KBM-7 (cell line): ENCODE results near the gene YIPF5.

Source experiments
- DNase-seq: peaks from one replicate; pipeline ENCODE4 v3.0.0-alpha.2; 2015
- in situ Hi-C: fragments of 300-500 bp; cut with MboI; formaldehyde crosslinking; loops from 2 replicates; pipeline ENCODE4 v1.14.3; 2020; ENCODE audit warnings: low sequenced_read_pairs, low pct_unique_long_range_greater_than_20kb, mixed read lengths

YIPF5 gene

DNA sequence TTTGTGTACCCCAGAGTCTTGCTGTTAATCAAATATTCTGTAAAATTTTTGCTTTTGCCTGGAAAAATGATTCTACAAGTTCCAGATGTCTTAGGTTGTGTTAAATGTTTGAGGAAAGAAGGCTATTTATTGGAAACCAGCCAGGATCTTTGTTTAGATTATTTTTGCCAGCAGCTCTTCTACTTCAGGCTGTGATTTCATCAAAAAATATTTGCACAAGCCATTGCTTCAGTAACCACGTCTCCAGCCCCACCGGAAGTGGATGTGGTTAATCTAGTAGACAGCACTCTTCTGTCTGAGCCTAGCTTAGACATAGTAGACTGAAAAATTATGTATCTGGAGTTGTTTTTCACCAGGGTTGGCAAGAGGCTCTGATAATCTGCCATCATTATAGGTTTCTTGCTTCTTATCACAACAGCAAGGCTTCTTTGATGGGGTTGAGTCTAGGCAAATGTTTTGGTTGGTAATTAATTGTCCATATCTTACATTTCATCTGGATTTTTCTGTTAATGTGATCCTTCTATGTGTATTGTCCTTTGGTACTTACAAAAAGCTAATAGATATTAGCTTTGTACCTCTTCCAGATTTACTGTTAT is 17.3 kb upstream of the YIPF5 start:
- in situ Hi-C loops: no loop called here
- DNase-seq: peak; percentile 53

DNA sequence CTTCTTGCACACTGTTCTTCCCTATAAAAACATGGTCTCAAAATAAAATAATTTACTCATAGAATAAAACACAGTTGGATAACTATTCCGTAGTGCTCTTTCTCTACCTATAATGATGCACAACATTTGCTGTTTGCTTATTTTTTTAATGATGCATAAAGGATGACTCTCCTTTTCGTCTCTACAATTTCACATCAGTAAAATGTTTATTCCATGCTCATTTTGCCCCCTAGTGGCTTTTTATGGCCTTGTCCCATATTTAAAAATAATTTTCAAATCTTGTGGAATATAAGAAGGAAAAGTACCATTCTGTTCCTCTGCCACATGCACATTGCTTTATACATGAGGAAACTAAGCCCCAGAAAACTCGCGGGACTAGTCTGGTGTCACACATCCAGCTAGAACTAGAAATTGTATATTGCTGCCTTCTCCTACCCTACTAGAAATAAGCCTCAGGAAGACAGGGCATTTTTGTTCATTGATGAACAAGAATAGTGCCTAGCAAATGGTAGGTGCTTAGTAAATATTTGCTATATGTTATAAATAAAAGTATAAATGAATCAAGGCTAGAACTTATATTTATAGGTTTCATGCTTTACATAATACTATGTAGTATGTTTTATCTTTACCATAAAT is 12.9 kb upstream of the YIPF5 start:
- DNase-seq: peak; percentile 39
- in situ Hi-C loops: no loop called here

DNA sequence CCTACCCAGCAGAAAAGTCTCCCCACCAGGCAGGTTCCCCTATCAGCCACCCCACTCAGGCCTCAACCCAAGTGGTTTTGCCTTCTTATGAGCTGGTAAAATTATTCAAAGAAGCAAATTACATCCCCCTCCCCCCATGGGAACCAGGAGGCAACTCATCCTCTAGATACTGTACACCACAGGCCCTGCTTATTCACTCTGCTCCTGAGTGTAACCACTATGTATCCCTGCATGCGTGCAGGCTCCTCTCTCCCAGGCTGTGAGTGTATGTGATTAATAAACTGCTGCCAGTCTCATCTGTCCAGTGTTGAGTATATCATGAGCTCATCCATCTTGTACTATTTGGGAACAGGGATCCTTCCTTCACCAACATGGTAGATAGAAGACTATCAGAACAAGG is 8.8 kb upstream of the YIPF5 start:
- in situ Hi-C loops: no loop called here
- no peak for DNase-seq

DNA sequence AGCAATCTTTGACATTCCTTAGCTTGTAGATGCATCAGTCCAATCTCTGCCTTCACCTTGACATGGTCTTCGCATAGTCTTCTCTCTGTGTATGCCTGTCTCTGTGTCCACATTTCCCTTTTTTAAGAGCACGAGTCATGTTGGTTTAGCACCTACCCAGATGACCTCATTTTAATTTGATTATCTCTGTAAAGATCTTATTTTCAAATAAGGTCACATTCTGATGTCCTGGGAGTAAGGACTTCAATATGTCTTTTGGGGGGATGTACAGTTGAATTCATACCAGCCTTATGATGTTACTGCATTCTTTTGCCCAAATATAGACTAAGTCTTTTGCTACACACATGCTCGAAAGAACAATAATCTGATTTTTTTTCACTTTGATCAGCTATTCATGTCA is 7.1 kb upstream of the YIPF5 start:
- in situ Hi-C loops: no loop called here
- DNase-seq: no peak

DNA sequence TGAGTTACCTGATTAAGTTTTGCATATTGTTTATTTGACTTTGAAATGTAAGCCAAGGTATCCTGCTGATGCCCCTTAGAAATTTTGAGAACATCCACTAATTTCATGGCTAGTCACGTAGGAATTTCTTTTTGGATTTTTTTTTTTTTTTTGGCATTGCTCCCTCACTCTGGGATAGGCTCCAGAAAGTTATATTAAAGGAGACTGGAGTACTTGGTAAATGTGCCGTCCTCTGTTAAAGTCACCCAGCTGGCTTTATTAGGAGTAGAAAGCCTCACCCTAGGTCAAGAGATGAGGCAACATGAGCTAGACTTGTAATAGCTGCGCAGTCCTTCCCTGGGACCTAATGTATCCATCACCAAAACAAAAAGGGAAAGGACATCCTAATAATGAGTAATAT is 3.3 kb upstream of the YIPF5 start:
- in situ Hi-C loops: no loop called here
- no peak for DNase-seq

DNA sequence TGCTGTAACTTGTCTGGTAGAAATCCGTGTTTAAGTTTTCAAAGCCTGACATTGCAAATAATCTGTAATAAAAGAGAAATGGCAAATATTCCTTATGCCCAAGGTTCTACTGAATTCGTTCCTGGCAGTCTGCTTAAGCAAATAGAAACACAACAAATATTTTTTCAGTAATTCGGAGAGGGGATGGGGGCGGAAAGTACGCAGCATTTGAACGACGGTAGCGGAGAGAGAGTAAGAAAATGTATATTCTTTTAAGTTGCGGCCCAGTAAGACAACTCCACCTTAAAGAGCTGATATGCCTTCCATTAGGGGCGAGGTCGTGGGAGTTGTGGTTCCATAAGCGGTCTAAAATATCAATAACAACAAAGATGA is 569 bp downstream of the YIPF5 start:
- DNase-seq: no peak
- in situ Hi-C loops: no loop called here

DNA sequence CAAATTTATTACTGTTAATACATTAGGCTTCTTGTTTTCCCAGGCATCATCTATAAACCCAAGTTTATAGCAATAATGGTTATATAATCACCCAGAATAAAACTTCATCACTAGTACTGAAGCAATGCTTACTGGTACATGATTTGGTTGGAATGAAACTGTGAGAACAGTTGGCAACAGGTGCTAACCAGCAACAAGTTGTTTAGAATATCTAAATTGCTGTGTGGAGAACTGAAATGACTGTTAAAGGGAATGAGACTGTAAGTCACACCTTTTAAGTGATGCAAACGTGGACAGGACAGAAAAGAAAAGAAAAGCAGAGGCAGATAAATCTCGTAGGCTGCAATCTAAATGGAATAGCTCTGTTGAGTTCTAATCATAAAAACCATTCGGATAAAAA is 2.5 kb downstream of the YIPF5 start:
- DNase-seq: no peak
- in situ Hi-C loops: no loop called here

DNA sequence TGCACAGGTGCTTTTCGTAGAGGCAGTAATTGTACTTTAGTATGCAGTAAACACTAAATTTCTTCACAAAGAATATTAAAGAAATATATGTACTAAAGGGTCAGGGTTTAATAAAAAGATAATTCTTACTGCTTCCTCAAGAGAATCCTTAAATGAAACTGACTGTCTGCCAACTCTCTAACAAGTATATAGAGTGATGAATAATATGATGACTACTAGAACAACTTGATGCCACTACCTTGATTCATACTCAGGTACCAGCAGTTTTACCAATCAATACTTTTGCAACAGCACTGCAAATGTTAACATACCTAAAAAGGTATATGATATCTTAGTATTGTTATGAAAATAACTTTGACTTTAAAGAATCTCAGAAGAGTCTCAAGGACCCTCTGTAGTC is 3.8 kb downstream of the YIPF5 start:
- no peak for DNase-seq
- in situ Hi-C loops: no loop called here

DNA sequence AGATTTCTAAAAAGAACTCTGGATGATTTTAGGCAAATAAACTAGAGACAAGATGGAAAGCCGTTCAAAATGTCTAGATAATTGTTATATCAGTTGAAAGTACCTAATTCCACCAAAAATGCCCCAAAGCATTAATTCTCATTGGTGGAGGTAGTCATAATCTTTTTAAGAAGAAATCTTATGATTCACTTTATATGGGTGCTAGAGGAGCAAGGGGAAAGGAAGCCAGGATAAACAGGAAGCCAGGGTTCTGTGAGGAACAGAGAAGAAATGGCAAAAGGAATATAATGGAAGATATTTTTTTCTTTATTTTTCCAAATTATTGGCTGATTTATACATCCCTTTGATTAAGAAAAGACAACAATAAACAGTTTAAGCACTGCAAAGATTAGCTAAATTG is 7.8 kb downstream of the YIPF5 start:
- in situ Hi-C loops: no loop called here
- no peak for DNase-seq

DNA sequence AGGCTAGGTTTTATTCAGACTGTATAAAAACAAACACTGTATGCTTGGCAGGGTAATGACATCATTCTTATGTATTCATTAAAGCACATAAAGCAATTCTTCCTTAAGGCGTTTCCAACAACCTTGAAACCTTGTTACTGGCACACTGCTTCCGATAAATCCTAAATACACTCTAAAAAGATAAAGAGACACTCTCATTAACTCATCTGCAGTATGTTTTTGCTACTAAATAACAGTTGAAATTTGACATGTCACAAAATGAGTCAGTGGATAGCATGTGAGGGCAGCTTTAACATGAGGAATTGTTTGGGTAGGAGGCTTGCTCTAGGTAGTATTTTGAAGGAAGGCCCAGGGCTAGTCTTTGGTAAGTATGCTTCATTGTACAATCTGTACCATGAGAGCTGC is 13.7 kb downstream of the YIPF5 start:
- DNase-seq: no peak
- in situ Hi-C loops: no loop called here

DNA sequence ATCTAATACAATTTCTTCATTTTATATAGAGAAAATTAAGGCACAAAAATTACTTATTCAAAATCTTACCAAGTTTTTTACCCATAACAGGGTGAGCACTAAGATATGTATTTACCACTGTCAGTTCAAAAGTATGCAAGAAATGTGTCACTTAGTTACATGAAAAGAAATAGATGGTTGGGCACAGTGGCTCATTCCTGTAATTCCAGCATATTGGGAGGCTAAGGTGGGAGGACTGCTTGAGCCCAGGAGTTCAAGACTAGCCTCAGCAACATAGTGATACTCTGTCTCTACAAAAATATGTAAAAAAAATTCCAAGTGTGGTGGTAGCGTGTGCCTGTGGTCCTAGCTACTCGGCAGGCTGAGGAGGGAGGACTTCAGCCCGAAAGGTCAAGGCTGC is 19.4 kb downstream of the YIPF5 start:
- DNase-seq: no peak
- in situ Hi-C loops: no loop called here

DNA sequence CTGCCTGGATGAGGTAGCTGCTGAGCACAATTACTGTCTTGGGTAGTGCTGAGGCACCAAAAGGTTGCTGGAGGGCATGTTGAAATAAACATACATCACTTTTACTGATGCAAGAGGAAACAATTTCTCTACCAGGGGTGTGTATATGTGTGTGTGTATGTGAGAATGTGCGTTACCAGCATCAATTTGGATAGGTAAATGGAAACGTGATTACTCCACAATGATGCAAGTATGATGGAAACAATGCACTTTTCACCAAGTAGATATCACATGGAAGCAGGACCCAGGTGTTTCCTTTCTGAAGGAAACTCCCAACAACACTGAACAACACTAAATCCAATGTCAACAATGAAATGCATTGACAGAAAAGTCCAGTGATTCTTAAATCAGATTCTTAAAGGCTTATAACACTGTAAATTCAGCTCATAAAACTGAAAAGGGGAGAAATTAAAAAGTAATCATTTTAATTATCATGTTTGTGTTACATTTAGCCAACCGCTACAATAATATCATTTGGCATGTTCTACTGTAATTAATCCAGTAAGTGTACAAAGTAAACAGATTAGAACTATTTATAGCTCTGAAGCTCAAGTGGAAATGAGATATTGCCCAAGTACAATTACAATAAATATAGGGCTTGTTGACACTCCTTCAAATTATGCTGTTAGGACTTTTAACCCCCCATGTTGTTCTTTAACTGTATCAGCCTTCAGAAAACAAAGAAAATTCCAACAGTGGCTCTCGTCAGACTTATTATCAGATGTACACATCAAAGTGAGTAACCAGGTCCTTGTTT is 25.3 kb downstream of the YIPF5 start:
- no peak for DNase-seq
- in situ Hi-C loops: no loop called here

DNA sequence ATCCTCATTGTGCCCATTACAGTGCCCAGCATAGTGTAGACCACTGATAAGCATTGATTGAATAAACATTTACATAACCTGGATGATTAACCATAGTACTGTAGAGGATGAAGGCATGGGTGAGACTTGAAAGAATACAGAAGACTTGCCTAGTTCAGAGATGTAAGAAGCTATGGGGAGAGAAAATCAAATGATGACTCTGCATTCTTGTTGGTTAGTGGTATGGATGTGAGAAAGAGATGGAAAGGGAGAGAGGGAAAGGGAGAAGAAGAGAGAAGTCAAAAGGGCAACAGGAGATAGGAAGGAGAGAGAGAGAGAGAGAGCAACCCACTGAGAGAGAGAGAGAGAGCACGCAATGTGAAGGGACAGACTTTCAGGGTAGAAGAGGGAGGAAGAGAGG is 26.8 kb downstream of the YIPF5 start:
- DNase-seq: no peak
- in situ Hi-C loops: no loop called here

DNA sequence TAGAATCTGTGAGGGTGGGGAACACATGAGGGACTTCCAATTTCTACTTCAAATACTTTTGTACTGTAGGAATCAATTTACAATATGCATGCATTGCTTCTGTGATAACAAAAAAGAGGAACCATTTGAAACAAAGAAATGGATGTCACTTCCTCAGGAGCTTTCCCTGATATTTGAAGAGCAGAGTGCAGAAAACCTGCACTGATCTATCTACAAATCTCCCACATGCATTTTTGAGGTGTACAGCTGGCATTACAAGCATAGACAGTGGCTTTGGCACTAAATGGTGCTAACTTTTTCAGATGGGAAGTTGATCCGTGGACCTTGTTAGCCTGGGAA is 27.7 kb downstream of the YIPF5 start:
- in situ Hi-C loops: no loop called here
- DNase-seq: peak; percentile 53

DNA sequence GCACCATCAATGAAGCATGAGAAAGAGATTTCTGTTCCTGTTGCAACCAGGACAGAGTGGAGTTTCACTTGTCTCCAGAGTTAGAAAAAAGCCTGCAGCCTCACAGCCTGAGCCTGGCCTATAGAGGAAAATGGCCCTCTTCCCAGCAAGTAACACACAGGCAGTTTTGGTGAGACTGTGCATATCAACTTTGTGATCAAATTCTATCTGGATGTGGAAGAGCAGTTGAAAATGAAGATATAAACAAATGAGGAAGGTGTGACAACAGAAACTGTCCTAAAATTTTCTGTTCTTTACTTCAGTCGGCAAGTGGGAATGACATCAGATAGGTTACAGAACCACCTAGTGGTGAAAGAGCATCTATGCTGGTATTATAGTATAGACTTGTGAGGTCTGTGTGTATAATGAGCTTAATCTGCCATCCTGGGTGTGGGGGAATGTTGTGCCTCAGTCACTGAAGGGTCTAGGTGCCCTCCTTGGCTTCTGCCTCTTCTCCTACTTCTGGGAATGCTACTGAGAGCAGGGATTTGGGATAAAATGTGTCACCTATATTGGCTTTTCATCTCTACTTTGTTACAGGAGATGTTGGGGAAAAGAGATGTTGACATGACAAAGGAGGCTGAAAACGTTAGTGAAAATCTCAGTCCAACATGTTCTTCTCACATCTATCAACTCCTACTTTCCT is 28.2 kb downstream of the YIPF5 start:
- peak; percentile 46 for DNase-seq
- in situ Hi-C loops: no loop called here

DNA sequence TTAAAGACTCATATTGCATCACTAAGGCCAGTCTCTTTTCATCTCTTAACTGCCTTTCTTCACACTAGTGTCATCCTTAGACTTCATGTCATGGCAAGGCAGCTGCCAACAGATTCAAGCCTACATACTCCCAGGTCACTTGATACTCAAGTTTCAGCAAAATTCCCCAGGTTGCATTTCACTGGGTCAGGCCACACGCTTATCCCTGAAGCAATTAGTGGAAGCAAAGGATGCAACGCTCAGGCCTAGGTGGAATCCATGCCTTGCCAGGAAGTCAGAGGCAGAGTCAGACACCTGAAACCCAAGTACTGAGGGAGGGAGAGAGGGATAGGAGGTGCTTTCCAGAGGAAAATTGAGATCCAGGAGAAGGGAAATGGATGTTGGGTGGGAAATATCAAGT is 28.9 kb downstream of the YIPF5 start:
- in situ Hi-C loops: no loop called here
- DNase-seq: no peak

DNA sequence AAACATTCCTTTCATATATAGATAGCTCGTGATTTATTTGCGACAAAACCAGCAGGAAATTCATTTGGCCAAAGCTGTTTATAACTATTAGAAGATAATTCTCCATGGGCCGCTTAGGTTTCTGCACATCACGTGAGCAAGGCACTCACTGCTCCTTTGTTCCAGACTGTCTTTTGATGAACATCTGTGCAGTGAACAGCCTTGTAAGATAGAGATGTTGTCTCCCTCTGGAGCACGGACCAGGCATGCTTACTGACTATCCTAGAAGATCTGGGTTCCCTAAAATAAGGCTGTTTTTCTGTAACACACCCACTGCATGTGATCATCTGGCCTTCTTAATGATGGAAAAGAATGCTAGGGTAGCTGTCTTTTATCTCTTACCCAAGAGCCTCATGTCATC is 30.9 kb downstream of the YIPF5 start:
- no peak for DNase-seq
- in situ Hi-C loops: no loop called here

DNA sequence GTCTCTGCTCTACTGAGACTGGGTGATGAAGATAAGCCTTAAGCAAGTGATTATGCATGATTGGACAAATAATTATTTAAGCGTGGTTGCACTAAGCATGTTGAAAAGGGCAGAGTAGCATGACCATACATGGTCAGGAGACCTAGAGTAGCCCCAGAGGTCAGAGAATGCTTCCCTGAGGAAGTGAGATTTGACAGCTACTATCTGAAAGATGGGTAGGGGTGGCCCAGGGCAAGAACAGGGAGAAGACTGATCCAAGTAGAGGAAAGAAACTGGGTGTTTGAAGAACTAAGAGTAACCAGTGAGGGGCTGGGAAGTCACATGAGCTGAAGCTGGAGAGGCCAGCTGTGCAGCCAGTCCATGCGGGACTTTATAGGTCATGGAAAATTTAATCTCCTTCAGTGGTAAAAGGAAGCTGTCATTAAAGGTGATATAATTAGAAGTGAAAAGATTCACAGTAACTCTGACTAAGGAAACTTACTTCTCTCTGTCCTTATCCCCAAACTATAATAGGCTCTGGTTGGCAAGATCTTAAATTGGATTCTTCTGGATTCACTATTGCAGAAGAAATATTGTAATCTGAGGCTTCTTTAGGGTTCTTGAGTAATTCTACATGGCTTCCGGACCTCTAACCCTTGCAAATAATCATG is 35.2 kb downstream of the YIPF5 start:
- in situ Hi-C loops: no loop called here
- no peak for DNase-seq

DNA sequence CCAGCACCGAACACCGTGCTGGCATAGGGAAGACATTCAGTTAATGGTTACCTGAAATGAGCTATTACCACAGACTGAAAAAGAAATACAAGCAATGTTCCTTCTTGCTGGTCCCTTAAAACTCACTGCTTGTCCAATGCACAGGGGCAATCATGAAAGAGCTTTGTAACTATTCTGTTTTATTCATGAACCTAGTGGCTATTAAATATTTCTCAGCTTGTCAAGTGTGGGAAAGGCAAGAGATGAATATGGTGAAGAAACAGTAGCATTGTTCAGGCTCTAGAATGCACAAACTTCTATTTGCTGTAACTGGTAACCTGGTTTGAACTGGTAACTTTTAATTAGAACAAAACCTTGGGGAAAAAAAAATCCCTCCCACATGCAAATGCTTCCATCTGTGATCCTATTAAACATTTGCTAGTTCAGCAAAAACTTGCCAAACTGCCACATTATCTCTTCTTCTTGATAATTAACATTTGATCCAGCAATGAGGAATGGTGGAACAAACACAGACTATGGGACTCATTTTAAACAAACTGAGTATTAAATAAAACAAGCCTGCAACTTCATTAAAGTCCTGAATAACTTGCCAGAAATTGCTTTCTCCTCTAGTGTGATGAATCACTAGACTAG is 36.1 kb downstream of the YIPF5 start:
- in situ Hi-C loops: no loop called here
- no peak for DNase-seq
